ENCODE data around the gene PIEZO1. TPM values are rescaled to one million over a fixed set of nuclear protein-coding genes. Genes with fewer than 3 reads are reported as not detected.

Gene PIEZO1
- total and polyA plus RNA-seq, 2 experiments from 2014 or later: 30.4 to 70.1 TPM

DNA sequence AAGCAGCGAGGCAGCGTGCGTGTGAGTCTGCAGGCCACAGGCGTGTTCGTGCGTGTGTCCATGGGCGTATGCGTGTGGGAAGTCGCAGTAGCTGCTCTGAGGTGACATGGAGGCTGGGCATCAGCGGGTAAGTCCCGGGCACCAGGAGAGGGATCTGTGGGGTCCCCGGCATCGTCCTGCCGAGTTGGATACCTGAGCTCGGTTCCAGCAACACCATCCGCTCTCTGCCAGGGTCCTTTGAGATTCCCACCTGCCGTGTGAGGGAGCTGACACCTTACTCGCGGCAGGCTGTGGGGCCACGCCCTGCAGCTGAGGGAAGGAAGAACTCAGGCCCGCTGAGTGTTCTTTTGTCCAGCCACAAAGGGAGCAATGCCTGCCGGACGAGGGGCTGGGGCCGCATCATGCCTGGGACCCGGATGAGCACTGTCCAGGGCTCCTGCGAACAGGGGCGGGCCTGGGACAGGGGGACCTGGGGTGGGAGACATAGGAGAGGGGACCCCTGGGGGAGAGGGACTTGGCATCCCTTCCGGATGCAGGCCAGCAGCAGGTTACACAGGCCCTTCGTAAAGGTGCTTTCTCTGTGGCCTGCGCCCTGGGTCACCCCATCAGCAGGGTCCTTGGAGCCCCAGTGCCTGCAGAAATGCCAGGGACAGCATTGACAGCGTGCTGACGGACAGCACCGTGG, 93.7 kb downstream of the PIEZO1 start:
- Histone ChIP-seq H3K27ac (ENCODE audit: low read depth) (no peak overlapping the region), H3K27me3 (ENCODE audit: insufficient read depth) (peaks cover 10% of the 10 kb centered on the region), H3K79me2 (replicated peaks; ENCODE audit: insufficient read depth) (no peaks in the 10 kb centered on the region), H4K20me1 (replicated peaks; ENCODE audit: insufficient read depth) (no peaks in the 10 kb centered on the region), H3K36me3 (ENCODE audit: insufficient read depth) (no peaks in the 10 kb centered on the region), H3K4me1 (ENCODE audit: insufficient read depth) (no peaks in the 10 kb centered on the region), H3K4me2 (no peak overlapping the region), H3K4me3 (no peak overlapping the region), H2AFZ (no peak overlapping the region), H3F3A (replicated peaks; ENCODE audit: low read depth) (0 out of 2 replicates have a peak, but pooled peaks cover 6% of the 10 kb centered on the region), H3K9me2 (ENCODE audit: insufficient read depth) (no peaks in the 10 kb centered on the region)
- Mint-ChIP-seq H3K4me1 (peaks cover 9% of the 10 kb centered on the region), H3K9me3 (no peaks in the 10 kb centered on the region), H3K27ac (no peak overlapping the region; the same call in 1 of the 2 replicates), H3K36me3 (ENCODE audit: low read depth) (no peaks in the 10 kb centered on the region), H3K4me3 (no peak overlapping the region), H3K27me3 (ENCODE audit: insufficient read depth, low read depth, poor library complexity) (peaks cover 23% of the 10 kb centered on the region)
- TF ChIP-seq NANOG (IDR thresholded peaks at IDR 0.05; ENCODE audit: borderline replicate concordance): no peak
- no peak for ATAC-seq
- no peak for DNase-seq (ENCODE audit: low spot score)

DNA sequence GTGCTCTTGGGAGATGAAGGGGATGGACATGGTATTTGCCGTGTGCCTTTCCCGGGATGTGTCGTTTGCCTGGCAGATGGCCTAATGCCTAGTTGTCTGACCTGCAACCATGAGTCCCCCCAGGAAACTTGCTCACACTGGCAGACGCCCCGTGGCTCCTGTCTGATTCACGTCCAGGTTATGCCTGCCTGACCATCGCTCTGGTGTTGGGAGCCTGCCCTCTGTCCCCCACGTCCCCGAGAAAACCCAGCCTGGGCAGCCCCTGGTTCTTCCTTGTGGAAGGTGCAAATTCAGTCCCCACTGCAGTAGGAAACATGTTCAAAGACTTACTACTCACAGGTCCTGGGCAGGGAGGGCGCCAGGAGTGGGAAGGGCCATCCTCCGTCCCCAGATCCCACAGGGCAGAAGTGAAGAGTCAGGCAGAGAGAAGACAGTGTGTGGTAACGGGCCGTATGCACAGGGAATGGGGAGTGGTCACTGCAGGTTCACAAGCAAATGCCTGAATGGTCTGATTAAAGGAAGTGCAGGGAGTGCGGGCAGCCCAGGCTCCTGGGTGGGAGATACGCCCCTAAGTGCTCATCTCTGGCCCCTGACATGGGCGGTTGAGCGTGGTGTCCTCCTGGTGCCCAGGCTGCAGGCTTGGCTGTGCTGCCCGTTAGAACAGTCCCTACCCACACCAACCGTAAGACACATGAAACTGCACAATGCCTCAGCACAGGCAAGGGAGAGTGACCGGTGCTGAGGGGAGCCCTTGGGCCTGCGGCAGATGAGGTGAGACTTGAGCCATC, 94.5 kb downstream of the PIEZO1 start:
- H3F3A ChIP-seq (replicated peaks; ENCODE audit: low read depth): 0 out of 2 replicates have a peak, but pooled peaks cover 6% of the 10 kb centered on the region
- ATAC-seq (no peak), DNase-seq (ENCODE audit: low spot score) (no peak)
- H2AFZ ChIP-seq: no peak overlapping the region
- no peaks in the 10 kb centered on the region for H4K20me1 ChIP-seq (replicated peaks; ENCODE audit: insufficient read depth)
- no peak overlapping the region for H3K4me3 ChIP-seq
- TF ChIP-seq STAT1 (IDR thresholded peaks at IDR 0.05; ENCODE audit: unreplicated experiment) (no peak), JUNB (IDR thresholded peaks at IDR 0.05; ENCODE audit: unreplicated experiment) (no peak), ZNF331 (CRISPR knock-in tag; IDR thresholded peaks at IDR 0.05; ENCODE audit: low read depth) (no peak), CREB1 (CRISPR knock-in tag; IDR thresholded peaks at IDR 0.05; ENCODE audit: low read depth) (no peak)
- TF ChIP-seq, protein P1, sequence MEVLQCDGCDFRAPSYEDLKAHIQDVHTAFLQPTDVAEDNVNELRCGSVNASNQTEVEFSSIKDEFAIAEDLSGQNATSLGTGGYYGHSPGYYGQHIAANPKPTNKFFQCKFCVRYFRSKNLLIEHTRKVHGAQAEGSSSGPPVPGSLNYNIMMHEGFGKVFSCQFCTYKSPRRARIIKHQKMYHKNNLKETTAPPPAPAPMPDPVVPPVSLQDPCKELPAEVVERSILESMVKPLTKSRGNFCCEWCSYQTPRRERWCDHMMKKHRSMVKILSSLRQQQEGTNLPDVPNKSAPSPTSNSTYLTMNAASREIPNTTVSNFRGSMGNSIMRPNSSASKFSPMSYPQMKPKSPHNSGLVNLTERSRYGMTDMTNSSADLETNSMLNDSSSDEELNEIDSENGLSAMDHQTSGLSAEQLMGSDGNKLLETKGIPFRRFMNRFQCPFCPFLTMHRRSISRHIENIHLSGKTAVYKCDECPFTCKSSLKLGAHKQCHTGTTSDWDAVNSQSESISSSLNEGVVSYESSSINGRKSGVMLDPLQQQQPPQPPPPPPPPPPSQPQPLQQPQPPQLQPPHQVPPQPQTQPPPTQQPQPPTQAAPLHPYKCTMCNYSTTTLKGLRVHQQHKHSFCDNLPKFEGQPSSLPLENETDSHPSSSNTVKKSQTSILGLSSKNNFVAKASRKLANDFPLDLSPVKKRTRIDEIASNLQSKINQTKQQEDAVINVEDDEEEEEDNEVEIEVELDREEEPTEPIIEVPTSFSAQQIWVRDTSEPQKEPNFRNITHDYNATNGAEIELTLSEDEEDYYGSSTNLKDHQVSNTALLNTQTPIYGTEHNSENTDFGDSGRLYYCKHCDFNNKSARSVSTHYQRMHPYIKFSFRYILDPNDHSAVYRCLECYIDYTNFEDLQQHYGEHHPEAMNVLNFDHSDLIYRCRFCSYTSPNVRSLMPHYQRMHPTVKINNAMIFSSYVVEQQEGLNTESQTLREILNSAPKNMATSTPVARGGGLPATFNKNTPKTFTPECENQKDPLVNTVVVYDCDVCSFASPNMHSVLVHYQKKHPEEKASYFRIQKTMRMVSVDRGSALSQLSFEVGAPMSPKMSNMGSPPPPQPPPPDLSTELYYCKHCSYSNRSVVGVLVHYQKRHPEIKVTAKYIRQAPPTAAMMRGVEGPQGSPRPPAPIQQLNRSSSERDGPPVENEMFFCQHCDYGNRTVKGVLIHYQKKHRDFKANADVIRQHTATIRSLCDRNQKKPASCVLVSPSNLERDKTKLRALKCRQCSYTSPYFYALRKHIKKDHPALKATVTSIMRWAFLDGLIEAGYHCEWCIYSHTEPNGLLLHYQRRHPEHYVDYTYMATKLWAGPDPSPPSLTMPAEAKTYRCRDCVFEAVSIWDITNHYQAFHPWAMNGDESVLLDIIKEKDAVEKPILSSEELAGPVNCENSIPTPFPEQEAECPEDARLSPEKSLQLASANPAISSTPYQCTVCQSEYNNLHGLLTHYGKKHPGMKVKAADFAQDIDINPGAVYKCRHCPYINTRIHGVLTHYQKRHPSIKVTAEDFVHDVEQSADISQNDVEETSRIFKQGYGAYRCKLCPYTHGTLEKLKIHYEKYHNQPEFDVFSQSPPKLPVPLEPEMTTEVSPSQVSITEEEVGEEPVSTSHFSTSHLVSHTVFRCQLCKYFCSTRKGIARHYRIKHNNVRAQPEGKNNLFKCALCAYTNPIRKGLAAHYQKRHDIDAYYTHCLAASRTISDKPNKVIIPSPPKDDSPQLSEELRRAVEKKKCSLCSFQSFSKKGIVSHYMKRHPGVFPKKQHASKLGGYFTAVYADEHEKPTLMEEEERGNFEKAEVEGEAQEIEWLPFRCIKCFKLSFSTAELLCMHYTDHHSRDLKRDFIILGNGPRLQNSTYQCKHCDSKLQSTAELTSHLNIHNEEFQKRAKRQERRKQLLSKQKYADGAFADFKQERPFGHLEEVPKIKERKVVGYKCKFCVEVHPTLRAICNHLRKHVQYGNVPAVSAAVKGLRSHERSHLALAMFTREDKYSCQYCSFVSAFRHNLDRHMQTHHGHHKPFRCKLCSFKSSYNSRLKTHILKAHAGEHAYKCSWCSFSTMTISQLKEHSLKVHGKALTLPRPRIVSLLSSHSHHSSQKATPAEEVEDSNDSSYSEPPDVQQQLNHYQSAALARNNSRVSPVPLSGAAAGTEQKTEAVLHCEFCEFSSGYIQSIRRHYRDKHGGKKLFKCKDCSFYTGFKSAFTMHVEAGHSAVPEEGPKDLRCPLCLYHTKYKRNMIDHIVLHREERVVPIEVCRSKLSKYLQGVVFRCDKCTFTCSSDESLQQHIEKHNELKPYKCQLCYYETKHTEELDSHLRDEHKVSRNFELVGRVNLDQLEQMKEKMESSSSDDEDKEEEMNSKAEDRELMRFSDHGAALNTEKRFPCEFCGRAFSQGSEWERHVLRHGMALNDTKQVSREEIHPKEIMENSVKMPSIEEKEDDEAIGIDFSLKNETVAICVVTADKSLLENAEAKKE (CRISPR knock-in tag; IDR thresholded peaks at IDR 0.05): no peak
- no peaks in the 10 kb centered on the region for H3K9me2 ChIP-seq (ENCODE audit: insufficient read depth)
- no peak overlapping the region for H3K27ac ChIP-seq (ENCODE audit: low read depth)
- no peaks in the 10 kb centered on the region for H3K36me3 ChIP-seq (ENCODE audit: insufficient read depth)
- Mint-ChIP-seq H3K4me3 (no peak overlapping the region), H3K27ac (no peak overlapping the region; the same call in 1 of the 2 replicates), H3K9me3 (no peaks in the 10 kb centered on the region), H3K27me3 (ENCODE audit: insufficient read depth, low read depth, poor library complexity) (peaks cover 23% of the 10 kb centered on the region), H3K36me3 (ENCODE audit: low read depth) (no peaks in the 10 kb centered on the region), H3K4me1 (peaks cover 9% of the 10 kb centered on the region)
- H3K4me2 ChIP-seq: no peak overlapping the region
- no peaks in the 10 kb centered on the region for H3K79me2 ChIP-seq (replicated peaks; ENCODE audit: insufficient read depth)
- H3K27me3 ChIP-seq (ENCODE audit: insufficient read depth): peaks cover 10% of the 10 kb centered on the region
- H3K4me1 ChIP-seq (ENCODE audit: insufficient read depth): no peaks in the 10 kb centered on the region

Measured in GM23338 (cell line).